ENCODE results near the gene HES6.

DNA sequence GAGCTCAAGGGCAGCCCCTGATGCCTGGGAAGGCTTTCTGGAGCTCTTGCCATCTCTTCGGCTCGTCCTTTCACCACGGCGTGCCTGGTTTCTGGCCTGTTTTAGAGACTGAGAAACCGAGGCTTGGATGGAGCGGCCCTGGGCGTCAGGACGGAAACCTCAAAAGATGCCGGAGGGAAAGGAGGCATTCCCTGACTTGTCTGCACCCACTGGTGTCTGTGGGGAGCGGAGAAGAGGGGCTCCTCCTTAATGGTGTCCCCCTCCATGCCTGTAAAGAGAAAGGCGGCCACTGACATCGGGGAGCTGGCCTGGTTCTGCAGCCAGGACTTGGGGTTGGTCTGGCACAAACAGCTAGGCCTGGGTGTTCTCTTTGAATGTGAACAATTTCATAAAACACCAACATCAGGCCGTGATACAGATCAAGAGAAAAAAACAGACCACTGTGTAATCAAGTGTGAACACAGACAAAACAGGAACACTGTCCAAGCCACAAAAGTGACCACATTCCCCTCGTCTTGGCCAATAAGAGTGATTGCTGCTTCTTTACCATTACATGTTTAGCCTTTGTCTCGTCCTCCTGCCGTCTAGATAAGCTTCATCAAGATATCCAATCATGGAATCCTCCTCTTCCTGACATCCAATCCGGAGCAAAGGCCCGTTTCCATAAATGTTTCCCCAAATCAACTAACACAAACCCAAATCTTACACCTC is 35.7 kb downstream of the HES6 start:
- TF ChIP-seq EP300 (IDR thresholded peaks at IDR 0.05; ENCODE audit: low read depth): no peak
- TF ChIP-seq, protein P1, sequence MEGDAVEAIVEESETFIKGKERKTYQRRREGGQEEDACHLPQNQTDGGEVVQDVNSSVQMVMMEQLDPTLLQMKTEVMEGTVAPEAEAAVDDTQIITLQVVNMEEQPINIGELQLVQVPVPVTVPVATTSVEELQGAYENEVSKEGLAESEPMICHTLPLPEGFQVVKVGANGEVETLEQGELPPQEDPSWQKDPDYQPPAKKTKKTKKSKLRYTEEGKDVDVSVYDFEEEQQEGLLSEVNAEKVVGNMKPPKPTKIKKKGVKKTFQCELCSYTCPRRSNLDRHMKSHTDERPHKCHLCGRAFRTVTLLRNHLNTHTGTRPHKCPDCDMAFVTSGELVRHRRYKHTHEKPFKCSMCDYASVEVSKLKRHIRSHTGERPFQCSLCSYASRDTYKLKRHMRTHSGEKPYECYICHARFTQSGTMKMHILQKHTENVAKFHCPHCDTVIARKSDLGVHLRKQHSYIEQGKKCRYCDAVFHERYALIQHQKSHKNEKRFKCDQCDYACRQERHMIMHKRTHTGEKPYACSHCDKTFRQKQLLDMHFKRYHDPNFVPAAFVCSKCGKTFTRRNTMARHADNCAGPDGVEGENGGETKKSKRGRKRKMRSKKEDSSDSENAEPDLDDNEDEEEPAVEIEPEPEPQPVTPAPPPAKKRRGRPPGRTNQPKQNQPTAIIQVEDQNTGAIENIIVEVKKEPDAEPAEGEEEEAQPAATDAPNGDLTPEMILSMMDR (IDR thresholded peaks at IDR 0.05): no peak
- TF ChIP-seq POLR2A (IDR thresholded peaks at IDR 0.05): no peak
